Neural cell (in vitro differentiated cells): Measurements from ENCODE around the gene GMDS. TPM values are rescaled to one million over a fixed set of nuclear protein-coding genes. Genes with fewer than 3 reads are reported as not detected.

Experiments used
- H2AFZ ChIP-seq: fragments of 200-600, 300-800 bp; sonication (generic), shearing (Covaris generic); 2 replicates; pipeline ENCODE4 v1.6.0; 2014; ENCODE audit warnings: low read depth, mild to moderate bottlenecking, antibody characterized with exemption, low read length, moderate library complexity
- H3F3A ChIP-seq: fragments of 200-600 bp; shearing (Covaris generic); 2 replicates; pipeline ENCODE4 v1.6.1; 2016; ENCODE audit warnings: mild to moderate bottlenecking, moderate library complexity, mixed read lengths, antibody characterized with exemption, low read length; ENCODE audit not compliant: insufficient read depth, poor library complexity, severe bottlenecking
- H3K27ac ChIP-seq: fragments of 200-600, 300-800 bp; sonication (generic), shearing (Covaris generic); 2 replicates; pipeline ENCODE4 v1.5.1; 2014; ENCODE audit warnings: mild to moderate bottlenecking, low read length, moderate library complexity
- H3K27me3 ChIP-seq: fragments of 300-800, 200-600 bp; sonication (generic), shearing (Covaris generic); 2 replicates; pipeline ENCODE4 v1.6.0; 2014; ENCODE audit warnings: mild to moderate bottlenecking, low read depth, low read length, moderate library complexity; ENCODE audit not compliant: insufficient read depth
- H3K36me3 ChIP-seq: fragments of 300-800, 200-600 bp; sonication (generic), shearing (Covaris generic); 2 replicates; pipeline ENCODE4 v1.5.1; 2014; ENCODE audit warnings: mild to moderate bottlenecking, antibody characterized with exemption, low read length, moderate library complexity; ENCODE audit not compliant: insufficient read depth
- H3K4me2 ChIP-seq: fragments of 300-800, 200-600 bp; sonication (generic), shearing (Covaris generic); 2 replicates; pipeline ENCODE4 v1.6.0; 2014; ENCODE audit warnings: mild to moderate bottlenecking, low read length
- H3K4me3 ChIP-seq: fragments of 300-800, 200-600 bp; sonication (generic), shearing (Covaris generic); 2 replicates; pipeline ENCODE4 v1.5.1; 2014; ENCODE audit warnings: mild to moderate bottlenecking, low read length, moderate library complexity
- H3K79me2 ChIP-seq: fragments of 200-600 bp; shearing (Covaris generic); replicated peaks from 2 replicates; pipeline ENCODE4 v1.6.0; 2014; ENCODE audit warnings: mild to moderate bottlenecking, low read length, moderate library complexity; ENCODE audit not compliant: insufficient read depth
- H3K9ac ChIP-seq: fragments of 300-800, 200-600 bp; sonication (generic), shearing (Covaris generic); 2 replicates; pipeline ENCODE4 v1.6.1; 2016; ENCODE audit warnings: mild to moderate bottlenecking, low read length, mixed read lengths
- H3K9me2 ChIP-seq: fragments of 200-600 bp; shearing (Covaris generic); 2 replicates; pipeline ENCODE4 v1.6.1; 2016; ENCODE audit warnings: mild to moderate bottlenecking, low read length, mixed read lengths; ENCODE audit not compliant: insufficient read depth
- H3K9me3 ChIP-seq: fragments of 200-600, 300-800 bp; sonication (generic), shearing (Covaris generic); 2 replicates; pipeline ENCODE4 v1.6.1; 2016; ENCODE audit warnings: mild to moderate bottlenecking, mixed run types, low read length, moderate library complexity, mixed read lengths
- H4K20me1 ChIP-seq: fragments of 200-600 bp; shearing (Covaris generic); 2 replicates; pipeline ENCODE4 v1.6.1; 2016; ENCODE audit warnings: mild to moderate bottlenecking, mixed run types; ENCODE audit not compliant: insufficient read depth
- CTCF ChIP-seq: fragments of 450-650 bp; IDR thresholded peaks from 2 replicates; pipeline ENCODE4 v1.5.1; 2014; ENCODE audit warnings: antibody characterized with exemption, mild to moderate bottlenecking, moderate library complexity; ENCODE audit not compliant: poor library complexity, severe bottlenecking
- EP300 ChIP-seq: fragments of 450-650 bp; conservative IDR thresholded peaks from 2 replicates; pipeline ENCODE4 v1.6.1; 2014; ENCODE audit warnings: antibody characterized with exemption, mild to moderate bottlenecking, moderate library complexity; ENCODE audit not compliant: poor library complexity, severe bottlenecking
- EZH2 ChIP-seq: fragments of 200-600, 300-800 bp; shearing (Covaris generic), sonication (generic); IDR thresholded peaks from 2 replicates; pipeline ENCODE4 v1.6.1; 2014; ENCODE audit warnings: antibody characterized with exemption, low read length, borderline replicate concordance, mild to moderate bottlenecking; ENCODE audit not compliant: insufficient read depth, poor library complexity, severe bottlenecking
- MXI1 ChIP-seq: fragments of 450-650 bp; conservative IDR thresholded peaks from 2 replicates; pipeline ENCODE4 v1.6.1; 2014; ENCODE audit warnings: antibody characterized with exemption, mild to moderate bottlenecking; ENCODE audit not compliant: poor library complexity, severe bottlenecking
- POLR2AphosphoS5 ChIP-seq: IDR thresholded peaks from 2 replicates; pipeline ENCODE4 v1.6.1; 2012
- RAD21 ChIP-seq: fragments of 450-650 bp; conservative IDR thresholded peaks from 2 replicates; pipeline ENCODE4 v1.6.1; 2014; ENCODE audit warnings: antibody characterized with exemption, mild to moderate bottlenecking, moderate library complexity
- REST ChIP-seq: IDR thresholded peaks from 2 replicates; pipeline ENCODE4 v1.6.1; 2012; ENCODE audit warnings: borderline replicate concordance
- SMC3 ChIP-seq: fragments of 450-650 bp; conservative IDR thresholded peaks from 2 replicates; pipeline ENCODE4 v1.6.1; 2014; ENCODE audit warnings: antibody characterized with exemption, mild to moderate bottlenecking, moderate library complexity; ENCODE audit not compliant: poor library complexity
- TAF1 ChIP-seq: IDR thresholded peaks from 2 replicates; pipeline ENCODE4 v1.6.1; 2012; ENCODE audit warnings: low read depth
- polyA plus RNA-seq: library from polyadenylated mRNA; depleted of rRNA; stranded (reverse); fragments of >200 nt; gene quantifications from 2 replicates; pipeline ENCODE4 v1.2.3, GENCODE V29; 2014

Gene GMDS
- polyA plus RNA-seq, 1 donor from 2014 or later = 11.4 TPM

GRCh38 chr6:1940381-1940780 is 305.0 kb downstream of the GMDS start:
- no peak overlapping the region for H3K27ac ChIP-seq
- H3K36me3 ChIP-seq = no peaks in the 10 kb centered on the region
- no peaks in the 10 kb centered on the region for H3F3A ChIP-seq
- H3K9me2 ChIP-seq = no peaks in the 10 kb centered on the region
- no peaks in the 10 kb centered on the region for H3K27me3 ChIP-seq
- no peak overlapping the region for H3K4me2 ChIP-seq
- no peak overlapping the region for H2AFZ ChIP-seq
- no peak overlapping the region for H3K9ac ChIP-seq
- TF ChIP-seq RAD21 (no peak), SMC3 (no peak), TAF1 (no peak), REST (no peak), MXI1 (no peak), EP300 (no peak), CTCF (no peak), POLR2AphosphoS5 (no peak), EZH2 (no peak)
- no peaks in the 10 kb centered on the region for H3K79me2 ChIP-seq
- no peaks in the 10 kb centered on the region for H3K9me3 ChIP-seq
- no peak overlapping the region for H3K4me3 ChIP-seq
- no peaks in the 10 kb centered on the region for H4K20me1 ChIP-seq

- Histone ChIP-seq H3K9ac (no peak overlapping the region), H3K9me2 (no peaks in the 10 kb centered on the region), H3F3A (no peaks in the 10 kb centered on the region), H3K27me3 (no peaks in the 10 kb centered on the region), H3K27ac (no peak overlapping the region), H3K79me2 (no peaks in the 10 kb centered on the region), H3K36me3 (no peaks in the 10 kb centered on the region), H3K4me3 (no peak overlapping the region), H2AFZ (no peak overlapping the region), H3K4me2 (no peak overlapping the region), H3K9me3 (no peaks in the 10 kb centered on the region), H4K20me1 (no peaks in the 10 kb centered on the region)
- TF ChIP-seq TAF1 (no peak), CTCF (no peak), EP300 (no peak), SMC3 (no peak), EZH2 (no peak), MXI1 (no peak), REST (no peak), RAD21 (no peak)
Observed at GRCh38 chr6:1933292-1933691, 312.1 kb downstream of the GMDS start.
